K562 (cell line): ENCODE data around the gene PRPF38A.

Experiments
- BRD4 ChIP-seq: fragments of 200-600 bp; sonication (generic); IDR thresholded peaks from 2 replicates; pipeline ENCODE4 v1.6.1; 2017; ENCODE audit warnings: inconsistent platforms
- FOXP1 ChIP-seq: sonication (generic); formaldehyde crosslinking; IDR thresholded peaks from 2 replicates; pipeline ENCODE4 v1.8.0; 2022; ENCODE audit warnings: mild to moderate bottlenecking, missing genetic modification reagents
- IRF2 ChIP-seq: sonication (generic); formaldehyde crosslinking; IDR thresholded peaks from 2 replicates; pipeline ENCODE4 v1.8.1; 2022; ENCODE audit warnings: mild to moderate bottlenecking, missing genetic modification reagents
- NFE2L1 ChIP-seq: fragments of 450-650 bp; IDR thresholded peaks from 2 replicates; pipeline ENCODE4 v1.6.1; 2016; ENCODE audit warnings: missing genetic modification characterization, low read depth, mild to moderate bottlenecking, missing compliant biosample characterization, moderate library complexity, borderline replicate concordance
- POLR2A ChIP-seq: fragments of 450-650 bp; conservative IDR thresholded peaks from 2 replicates; pipeline ENCODE4 v1.6.1; 2016
- SLC30A9 ChIP-seq: fragments of 250-450 bp; sonication (Bioruptor Pico); IDR thresholded peaks from 2 replicates; pipeline ENCODE4 v1.8.0; 2022; ENCODE audit warnings: mild to moderate bottlenecking, moderate library complexity
- ZZZ3 ChIP-seq: fragments of 450-650 bp; IDR thresholded peaks from 2 replicates; pipeline ENCODE4 v1.6.1; 2016; ENCODE audit warnings: antibody characterized with exemption, mild to moderate bottlenecking, moderate library complexity
- TF ChIP-seq, protein P1 (sequence below), 3 experiments: IDR thresholded peaks in 2 of 3; conservative IDR thresholded peaks in 1 of 3; 2 replicates each; pipeline ENCODE4 v1.5.1; 2011 to 2012; ENCODE audit warnings: low read length in 3 of 3, mild to moderate bottlenecking in 3 of 3, control low read depth in 2 of 3, improper control_type of control experiment in 1 of 3, inconsistent platforms in 1 of 3, low read depth in 1 of 3, mixed read lengths in 1 of 3, moderate library complexity in 1 of 3; ENCODE audit not compliant: insufficient read depth in 2 of 3
- TF ChIP-seq, protein P2 (sequence below): sonication (generic); formaldehyde crosslinking; IDR thresholded peaks from 2 replicates; pipeline ENCODE4 v1.8.0; 2023; ENCODE audit warnings: missing genetic modification reagents, mild to moderate bottlenecking, borderline replicate concordance
- TF ChIP-seq, protein P3 (sequence below): fragments of 150-350 bp; conservative IDR thresholded peaks from 2 replicates; pipeline ENCODE4 v1.6.1; 2014; ENCODE audit warnings: low read length
- TF ChIP-seq, protein P4 (sequence below): fragments of 450-650 bp; IDR thresholded peaks from 2 replicates; pipeline ENCODE4 v1.6.1; 2016; ENCODE audit warnings: missing biosample characterization, missing genetic modification characterization

DNA sequence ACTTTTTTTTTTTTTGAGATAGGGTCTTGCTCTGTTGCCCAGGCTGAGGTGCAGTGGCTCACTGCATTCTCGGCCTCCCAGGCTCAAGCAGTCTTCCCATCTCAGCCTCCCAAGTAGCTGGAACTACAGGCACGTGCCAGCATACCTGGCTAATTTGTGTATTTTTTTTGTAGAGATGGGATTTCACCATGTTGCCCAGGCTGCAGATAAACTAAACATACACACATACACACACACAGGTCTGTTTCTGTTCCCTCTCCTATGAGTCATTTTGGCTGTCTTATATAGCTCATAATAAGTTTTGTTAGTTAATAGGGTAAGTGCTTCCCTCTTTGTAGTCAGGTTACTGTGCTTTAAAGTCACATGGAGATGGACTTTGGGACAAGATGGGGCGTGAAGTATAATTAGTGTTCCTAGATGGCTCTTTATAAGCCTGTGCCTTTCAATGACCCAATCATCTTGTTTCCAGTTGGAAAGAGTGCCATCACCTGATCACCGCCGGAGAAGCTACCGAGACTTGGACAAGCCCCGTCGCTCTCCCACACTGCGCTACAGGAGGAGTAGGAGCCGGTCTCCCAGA is 9.1 kb downstream of the PRPF38A start:
- TF ChIP-seq, protein P1, sequence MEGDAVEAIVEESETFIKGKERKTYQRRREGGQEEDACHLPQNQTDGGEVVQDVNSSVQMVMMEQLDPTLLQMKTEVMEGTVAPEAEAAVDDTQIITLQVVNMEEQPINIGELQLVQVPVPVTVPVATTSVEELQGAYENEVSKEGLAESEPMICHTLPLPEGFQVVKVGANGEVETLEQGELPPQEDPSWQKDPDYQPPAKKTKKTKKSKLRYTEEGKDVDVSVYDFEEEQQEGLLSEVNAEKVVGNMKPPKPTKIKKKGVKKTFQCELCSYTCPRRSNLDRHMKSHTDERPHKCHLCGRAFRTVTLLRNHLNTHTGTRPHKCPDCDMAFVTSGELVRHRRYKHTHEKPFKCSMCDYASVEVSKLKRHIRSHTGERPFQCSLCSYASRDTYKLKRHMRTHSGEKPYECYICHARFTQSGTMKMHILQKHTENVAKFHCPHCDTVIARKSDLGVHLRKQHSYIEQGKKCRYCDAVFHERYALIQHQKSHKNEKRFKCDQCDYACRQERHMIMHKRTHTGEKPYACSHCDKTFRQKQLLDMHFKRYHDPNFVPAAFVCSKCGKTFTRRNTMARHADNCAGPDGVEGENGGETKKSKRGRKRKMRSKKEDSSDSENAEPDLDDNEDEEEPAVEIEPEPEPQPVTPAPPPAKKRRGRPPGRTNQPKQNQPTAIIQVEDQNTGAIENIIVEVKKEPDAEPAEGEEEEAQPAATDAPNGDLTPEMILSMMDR (IDR thresholded peaks at IDR 0.05 in 2 of 3, conservative IDR thresholded peaks at IDR 0.05 in 1 of 3; ENCODE audit: insufficient read depth in 2 of 3, low read depth in 1 of 3, low read length in 3 of 3) = no peak
- TF ChIP-seq, protein P2, sequence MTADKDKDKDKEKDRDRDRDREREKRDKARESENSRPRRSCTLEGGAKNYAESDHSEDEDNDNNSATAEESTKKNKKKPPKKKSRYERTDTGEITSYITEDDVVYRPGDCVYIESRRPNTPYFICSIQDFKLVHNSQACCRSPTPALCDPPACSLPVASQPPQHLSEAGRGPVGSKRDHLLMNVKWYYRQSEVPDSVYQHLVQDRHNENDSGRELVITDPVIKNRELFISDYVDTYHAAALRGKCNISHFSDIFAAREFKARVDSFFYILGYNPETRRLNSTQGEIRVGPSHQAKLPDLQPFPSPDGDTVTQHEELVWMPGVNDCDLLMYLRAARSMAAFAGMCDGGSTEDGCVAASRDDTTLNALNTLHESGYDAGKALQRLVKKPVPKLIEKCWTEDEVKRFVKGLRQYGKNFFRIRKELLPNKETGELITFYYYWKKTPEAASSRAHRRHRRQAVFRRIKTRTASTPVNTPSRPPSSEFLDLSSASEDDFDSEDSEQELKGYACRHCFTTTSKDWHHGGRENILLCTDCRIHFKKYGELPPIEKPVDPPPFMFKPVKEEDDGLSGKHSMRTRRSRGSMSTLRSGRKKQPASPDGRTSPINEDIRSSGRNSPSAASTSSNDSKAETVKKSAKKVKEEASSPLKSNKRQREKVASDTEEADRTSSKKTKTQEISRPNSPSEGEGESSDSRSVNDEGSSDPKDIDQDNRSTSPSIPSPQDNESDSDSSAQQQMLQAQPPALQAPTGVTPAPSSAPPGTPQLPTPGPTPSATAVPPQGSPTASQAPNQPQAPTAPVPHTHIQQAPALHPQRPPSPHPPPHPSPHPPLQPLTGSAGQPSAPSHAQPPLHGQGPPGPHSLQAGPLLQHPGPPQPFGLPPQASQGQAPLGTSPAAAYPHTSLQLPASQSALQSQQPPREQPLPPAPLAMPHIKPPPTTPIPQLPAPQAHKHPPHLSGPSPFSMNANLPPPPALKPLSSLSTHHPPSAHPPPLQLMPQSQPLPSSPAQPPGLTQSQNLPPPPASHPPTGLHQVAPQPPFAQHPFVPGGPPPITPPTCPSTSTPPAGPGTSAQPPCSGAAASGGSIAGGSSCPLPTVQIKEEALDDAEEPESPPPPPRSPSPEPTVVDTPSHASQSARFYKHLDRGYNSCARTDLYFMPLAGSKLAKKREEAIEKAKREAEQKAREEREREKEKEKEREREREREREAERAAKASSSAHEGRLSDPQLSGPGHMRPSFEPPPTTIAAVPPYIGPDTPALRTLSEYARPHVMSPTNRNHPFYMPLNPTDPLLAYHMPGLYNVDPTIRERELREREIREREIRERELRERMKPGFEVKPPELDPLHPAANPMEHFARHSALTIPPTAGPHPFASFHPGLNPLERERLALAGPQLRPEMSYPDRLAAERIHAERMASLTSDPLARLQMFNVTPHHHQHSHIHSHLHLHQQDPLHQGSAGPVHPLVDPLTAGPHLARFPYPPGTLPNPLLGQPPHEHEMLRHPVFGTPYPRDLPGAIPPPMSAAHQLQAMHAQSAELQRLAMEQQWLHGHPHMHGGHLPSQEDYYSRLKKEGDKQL (CRISPR knock-in tag) = no peak
- TF ChIP-seq, protein P3, sequence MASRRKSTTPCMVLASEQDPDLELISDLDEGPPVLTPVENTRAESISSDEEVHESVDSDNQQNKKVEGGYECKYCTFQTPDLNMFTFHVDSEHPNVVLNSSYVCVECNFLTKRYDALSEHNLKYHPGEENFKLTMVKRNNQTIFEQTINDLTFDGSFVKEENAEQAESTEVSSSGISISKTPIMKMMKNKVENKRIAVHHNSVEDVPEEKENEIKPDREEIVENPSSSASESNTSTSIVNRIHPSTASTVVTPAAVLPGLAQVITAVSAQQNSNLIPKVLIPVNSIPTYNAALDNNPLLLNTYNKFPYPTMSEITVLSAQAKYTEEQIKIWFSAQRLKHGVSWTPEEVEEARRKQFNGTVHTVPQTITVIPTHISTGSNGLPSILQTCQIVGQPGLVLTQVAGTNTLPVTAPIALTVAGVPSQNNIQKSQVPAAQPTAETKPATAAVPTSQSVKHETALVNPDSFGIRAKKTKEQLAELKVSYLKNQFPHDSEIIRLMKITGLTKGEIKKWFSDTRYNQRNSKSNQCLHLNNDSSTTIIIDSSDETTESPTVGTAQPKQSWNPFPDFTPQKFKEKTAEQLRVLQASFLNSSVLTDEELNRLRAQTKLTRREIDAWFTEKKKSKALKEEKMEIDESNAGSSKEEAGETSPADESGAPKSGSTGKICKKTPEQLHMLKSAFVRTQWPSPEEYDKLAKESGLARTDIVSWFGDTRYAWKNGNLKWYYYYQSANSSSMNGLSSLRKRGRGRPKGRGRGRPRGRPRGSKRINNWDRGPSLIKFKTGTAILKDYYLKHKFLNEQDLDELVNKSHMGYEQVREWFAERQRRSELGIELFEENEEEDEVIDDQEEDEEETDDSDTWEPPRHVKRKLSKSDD = no peak
- TF ChIP-seq POLR2A = no peak
- TF ChIP-seq, protein P4, sequence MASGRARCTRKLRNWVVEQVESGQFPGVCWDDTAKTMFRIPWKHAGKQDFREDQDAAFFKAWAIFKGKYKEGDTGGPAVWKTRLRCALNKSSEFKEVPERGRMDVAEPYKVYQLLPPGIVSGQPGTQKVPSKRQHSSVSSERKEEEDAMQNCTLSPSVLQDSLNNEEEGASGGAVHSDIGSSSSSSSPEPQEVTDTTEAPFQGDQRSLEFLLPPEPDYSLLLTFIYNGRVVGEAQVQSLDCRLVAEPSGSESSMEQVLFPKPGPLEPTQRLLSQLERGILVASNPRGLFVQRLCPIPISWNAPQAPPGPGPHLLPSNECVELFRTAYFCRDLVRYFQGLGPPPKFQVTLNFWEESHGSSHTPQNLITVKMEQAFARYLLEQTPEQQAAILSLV (tag) = no peak
- TF ChIP-seq FOXP1 (CRISPR knock-in tag) = no peak
- TF ChIP-seq NFE2L1 (tag) = no peak
- TF ChIP-seq SLC30A9 (CRISPR knock-in tag) = no peak
- TF ChIP-seq IRF2 = no peak
- TF ChIP-seq BRD4 = no peak
- no peak for TF ChIP-seq ZZZ3
